ENCODE measurements around the gene EXOSC9. TPM values are rescaled to one million over a fixed set of nuclear protein-coding genes. Genes with fewer than 3 reads are reported as not detected.
A peak's percentile ranks its signal among the peaks of the same experiment; 100 is the strongest.

The EXOSC9 gene
- total and polyA plus RNA-seq, 11 donors: 12.2 to 26.2 (median 17.1) TPM

DNA sequence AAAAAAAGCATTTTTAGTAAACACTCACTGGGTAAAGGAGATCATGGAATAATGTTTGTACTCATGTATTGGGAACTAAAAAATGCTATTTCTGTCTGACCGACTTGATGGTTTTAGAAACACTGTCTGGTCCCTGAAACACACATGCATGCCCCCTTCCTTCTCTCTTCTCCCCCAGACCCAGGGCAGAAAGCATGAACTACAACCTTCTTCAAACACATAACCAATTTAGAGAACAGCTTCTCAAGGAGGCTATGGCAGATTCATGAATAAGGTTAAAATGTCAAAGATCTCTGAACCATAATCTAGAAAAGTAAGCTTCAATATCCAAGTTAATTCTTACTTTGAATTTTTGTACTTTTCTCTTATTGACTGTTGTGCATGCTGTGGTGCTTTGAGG is 16.6 kb downstream of the EXOSC9 start:
- Histone ChIP-seq H3K4me1 (peaks cover 0 to 12% (median 0%) of the 10 kb centered on the region in 12 donors), H3K36me3 (peaks cover 0 to 79% (median 60%) of the 10 kb centered on the region in 9 donors), H3K27me3 (no peaks in the 10 kb centered on the region), H3K9me3 (no peaks in the 10 kb centered on the region), H3K27ac (no peak overlapping the region), H3K4me3 (no peak overlapping the region)
- TF ChIP-seq POLR2A (IDR thresholded peaks at IDR 0.05): no peak
- TF ChIP-seq, protein P1, sequence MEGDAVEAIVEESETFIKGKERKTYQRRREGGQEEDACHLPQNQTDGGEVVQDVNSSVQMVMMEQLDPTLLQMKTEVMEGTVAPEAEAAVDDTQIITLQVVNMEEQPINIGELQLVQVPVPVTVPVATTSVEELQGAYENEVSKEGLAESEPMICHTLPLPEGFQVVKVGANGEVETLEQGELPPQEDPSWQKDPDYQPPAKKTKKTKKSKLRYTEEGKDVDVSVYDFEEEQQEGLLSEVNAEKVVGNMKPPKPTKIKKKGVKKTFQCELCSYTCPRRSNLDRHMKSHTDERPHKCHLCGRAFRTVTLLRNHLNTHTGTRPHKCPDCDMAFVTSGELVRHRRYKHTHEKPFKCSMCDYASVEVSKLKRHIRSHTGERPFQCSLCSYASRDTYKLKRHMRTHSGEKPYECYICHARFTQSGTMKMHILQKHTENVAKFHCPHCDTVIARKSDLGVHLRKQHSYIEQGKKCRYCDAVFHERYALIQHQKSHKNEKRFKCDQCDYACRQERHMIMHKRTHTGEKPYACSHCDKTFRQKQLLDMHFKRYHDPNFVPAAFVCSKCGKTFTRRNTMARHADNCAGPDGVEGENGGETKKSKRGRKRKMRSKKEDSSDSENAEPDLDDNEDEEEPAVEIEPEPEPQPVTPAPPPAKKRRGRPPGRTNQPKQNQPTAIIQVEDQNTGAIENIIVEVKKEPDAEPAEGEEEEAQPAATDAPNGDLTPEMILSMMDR (IDR thresholded peaks at IDR 0.05): no peak
- WGBS, 4 donors: 76 to 96% (median 80%) methylated on average over 1 of the region's 1 CpG
- intact Hi-C loops (cut with DNase I): no loop called here
- DNase-seq: no peak
- ATAC-seq: no peak

DNA sequence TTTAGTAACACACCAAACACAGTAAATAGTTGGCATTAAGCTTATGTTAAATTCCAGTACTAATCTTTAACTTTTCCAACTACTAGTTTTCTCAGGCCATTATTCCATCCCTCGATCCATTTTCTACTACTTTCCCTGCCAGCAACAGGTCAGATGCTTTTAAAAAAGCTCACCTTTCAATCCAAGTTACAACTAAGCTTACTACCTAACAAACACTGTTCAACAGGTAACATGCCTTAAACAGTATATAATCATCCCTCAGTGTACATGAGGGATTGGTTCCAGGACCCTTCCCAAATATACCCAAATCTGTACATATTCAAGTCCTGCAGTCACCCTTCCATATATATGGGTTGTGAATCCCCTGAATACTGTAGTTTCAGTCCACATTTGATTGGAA is 17.1 kb downstream of the EXOSC9 start:
- no peak for DNase-seq
- Histone ChIP-seq H3K27ac (no peak overlapping the region), H3K27me3 (no peaks in the 10 kb centered on the region), H3K9me3 (no peaks in the 10 kb centered on the region), H3K4me1 (peaks cover 0 to 16% (median 2%) of the 10 kb centered on the region in 12 donors), H3K4me3 (no peak overlapping the region), H3K36me3 (peaks cover 0 to 74% (median 55%) of the 10 kb centered on the region in 9 donors)
- ATAC-seq: no peak
- no peak for TF ChIP-seq POLR2A (IDR thresholded peaks at IDR 0.05)
- TF ChIP-seq, protein P1 (IDR thresholded peaks at IDR 0.05): no peak
- WGBS, 4 donors: 46 to 89% (median 53%) methylated on average over 1 of the region's 1 CpG
- intact Hi-C loops (cut with DNase I): no loop called here

- no peaks in the 10 kb centered on the region for H3K27me3 ChIP-seq
- no peak for DNase-seq
- no peak overlapping the region for H3K4me3 ChIP-seq
- TF ChIP-seq, protein P1 (IDR thresholded peaks at IDR 0.05): no peak
- no peak for TF ChIP-seq POLR2A (IDR thresholded peaks at IDR 0.05)
- H3K36me3 ChIP-seq: peaks cover 0 to 62% (median 43%) of the 10 kb centered on the region in 9 donors
- no peak overlapping the region for H3K27ac ChIP-seq
- ATAC-seq: no peak
- WGBS, 4 donors: 47 to 84% (median 80%) methylated on average over 1 of the region's 1 CpG
- intact Hi-C loops (cut with DNase I): no loop called here
- H3K9me3 ChIP-seq: no peaks in the 10 kb centered on the region
- H3K4me1 ChIP-seq: peaks cover 0 to 21% (median 6%) of the 10 kb centered on the region in 12 donors
Measured at GRCh38 chr4:121819216-121819965, 18.3 kb downstream of the EXOSC9 start.

DNA sequence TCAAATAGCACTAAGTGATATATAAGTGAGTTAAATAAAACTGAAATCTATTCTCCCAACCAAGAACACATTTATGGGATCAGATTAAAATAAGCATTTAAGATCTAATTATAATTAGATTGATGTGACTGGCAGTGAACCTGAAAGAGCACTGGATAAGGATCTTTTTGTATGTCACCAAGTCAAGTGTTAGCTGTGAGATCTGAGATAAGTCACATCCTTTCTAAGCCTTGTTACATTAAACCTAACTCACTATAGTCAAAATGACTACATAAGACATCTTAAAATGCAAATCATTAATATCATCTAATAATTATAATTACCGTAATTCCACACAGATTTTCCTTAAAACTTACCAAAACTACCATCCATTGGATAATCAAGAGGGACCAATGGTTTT is 20.9 kb downstream of the EXOSC9 start:
- Histone ChIP-seq H3K4me1 (peaks cover 0 to 25% (median 7%) of the 10 kb centered on the region in 12 donors), H3K27me3 (no peaks in the 10 kb centered on the region), H3K9me3 (no peaks in the 10 kb centered on the region), H3K27ac (no peak overlapping the region), H3K36me3 (peaks cover 0 to 42% (median 20%) of the 10 kb centered on the region in 9 donors), H3K4me3 (peak overlapping the region in 1 of 12 donors; percentile 73)
- 81 to 89% (median 86%) methylated on average over 1 of the region's 1 CpG for WGBS, 4 donors
- ATAC-seq (no peak), DNase-seq (no peak)
- intact Hi-C loops (cut with DNase I): no loop called here
- TF ChIP-seq POLR2A (IDR thresholded peaks at IDR 0.05): no peak
- TF ChIP-seq, protein P1 (IDR thresholded peaks at IDR 0.05): no peak
